GM21825 (cell line): Measurements from ENCODE around the gene ANKRD33B.

Source experiments
- ATAC-seq: cut with Tn5 transposase; IDR thresholded peaks from one replicate; pipeline ENCODE4 v1.9.1; 2021; ENCODE audit warnings: mild to moderate bottlenecking, moderate library complexity; ENCODE audit not compliant: unreplicated experiment

ANKRD33B gene

GRCh38 chr5:10688651-10689171, 124.8 kb downstream of the ANKRD33B start:
- ATAC-seq: no peak

- no peak for ATAC-seq
Measured at GRCh38 chr5:10689391-10690081, 125.7 kb downstream of the ANKRD33B start.

GRCh38 chr5:10690460-10691440, 126.9 kb downstream of the ANKRD33B start:
- ATAC-seq: no peak

- ATAC-seq: no peak
Measured at GRCh38 chr5:10691826-10692785, 128.2 kb downstream of the ANKRD33B start.

- ATAC-seq: peak; percentile 36
Measured at GRCh38 chr5:10695055-10695649, 131.3 kb downstream of the ANKRD33B start.

DNA sequence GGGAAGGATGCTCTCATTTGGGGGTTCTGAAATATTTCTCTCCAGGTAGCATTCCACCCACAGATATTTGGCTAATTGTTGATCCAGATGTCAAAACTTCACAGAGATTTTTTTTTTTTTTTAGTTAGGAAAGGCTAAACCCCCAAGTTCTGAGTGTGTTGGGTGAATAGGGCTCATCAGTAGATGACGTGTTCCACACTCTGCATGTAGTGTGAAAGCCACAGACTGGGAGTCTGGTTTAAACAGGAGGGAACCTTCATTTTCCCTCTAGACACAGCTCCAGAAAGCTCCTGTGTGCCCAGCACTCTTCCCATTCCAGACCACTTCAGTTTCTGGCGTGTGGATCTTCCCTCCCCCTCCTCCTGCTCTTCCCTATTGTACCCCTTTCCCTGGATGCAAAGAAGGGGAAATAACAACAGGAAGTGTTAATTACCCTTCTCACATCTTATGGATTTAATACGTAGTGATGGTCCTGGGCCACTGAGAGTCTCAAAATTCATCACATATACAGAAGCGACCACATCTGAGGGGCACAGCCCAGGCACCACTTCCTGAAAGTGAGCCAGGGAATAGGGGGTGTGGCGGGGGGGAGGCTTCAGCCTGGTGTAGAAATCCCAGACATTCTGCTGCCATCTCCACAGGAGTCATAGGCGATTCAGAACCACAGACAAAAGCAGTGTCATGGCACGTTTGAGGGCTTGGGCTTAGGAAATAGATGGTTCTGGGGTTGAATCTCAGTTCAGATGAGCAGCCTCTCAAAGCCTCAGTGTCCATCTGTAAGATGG, 132.1 kb downstream of the ANKRD33B start:
- ATAC-seq: no peak

GRCh38 chr5:10699281-10699874, 135.5 kb downstream of the ANKRD33B start:
- peak; percentile 56 for ATAC-seq

GRCh38 chr5:10699987-10700386, 136.1 kb downstream of the ANKRD33B start:
- ATAC-seq: peak; percentile 58

- ATAC-seq: no peak
Measured at GRCh38 chr5:10700516-10700915, 136.6 kb downstream of the ANKRD33B start.

DNA sequence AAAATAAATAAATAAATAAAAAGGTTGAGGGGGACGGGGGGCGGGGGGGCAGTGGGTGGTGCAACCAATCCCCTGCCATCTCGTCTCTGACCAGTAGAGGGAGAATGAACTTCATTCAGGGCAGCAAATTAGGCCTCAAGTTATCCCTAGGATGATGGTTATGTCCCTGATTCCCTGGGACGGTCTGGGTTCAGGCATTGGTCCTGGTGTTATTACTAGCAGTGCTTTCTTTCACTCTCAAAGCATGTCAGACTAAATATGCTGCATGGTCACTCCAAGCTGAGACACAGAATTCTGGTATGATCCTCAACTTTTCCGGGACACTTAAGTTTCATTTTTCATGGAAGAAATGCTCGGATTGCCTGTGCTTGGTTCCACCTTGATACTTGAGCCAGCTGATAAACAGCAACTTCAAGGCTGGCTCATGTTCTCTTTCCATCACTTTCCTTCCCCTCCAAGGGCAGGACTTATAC, 137.7 kb downstream of the ANKRD33B start:
- no peak for ATAC-seq

- no peak for ATAC-seq
Measured at GRCh38 chr5:10702040-10702629, 138.3 kb downstream of the ANKRD33B start.

DNA sequence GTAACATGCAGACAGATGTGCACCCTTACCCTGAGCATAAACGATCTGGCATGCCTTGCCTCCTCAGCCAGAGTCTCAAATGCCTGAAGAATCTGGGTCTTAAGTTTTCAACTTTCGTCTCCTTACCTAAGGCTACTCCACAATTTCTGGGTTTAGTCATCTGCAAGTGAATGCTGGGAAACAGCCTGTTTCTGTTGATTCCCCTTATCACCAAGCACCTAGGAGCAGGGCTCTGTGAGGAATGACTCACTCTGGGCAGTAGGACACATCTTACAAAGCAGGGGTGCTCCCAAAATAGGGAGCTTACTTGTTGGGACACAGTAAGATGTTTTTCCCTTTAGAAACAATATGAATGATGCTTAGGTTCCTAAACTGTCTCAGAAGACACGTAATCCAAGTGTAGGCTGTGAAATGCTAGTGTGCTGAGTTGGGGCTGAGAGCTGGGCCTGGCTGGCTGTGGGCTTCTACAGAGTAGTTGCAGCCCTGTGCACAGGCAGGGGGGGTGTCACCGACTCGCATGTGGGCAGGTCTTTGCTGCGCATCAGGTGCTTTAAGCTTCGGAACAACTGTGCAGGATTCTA, 139.1 kb downstream of the ANKRD33B start:
- no peak for ATAC-seq

DNA sequence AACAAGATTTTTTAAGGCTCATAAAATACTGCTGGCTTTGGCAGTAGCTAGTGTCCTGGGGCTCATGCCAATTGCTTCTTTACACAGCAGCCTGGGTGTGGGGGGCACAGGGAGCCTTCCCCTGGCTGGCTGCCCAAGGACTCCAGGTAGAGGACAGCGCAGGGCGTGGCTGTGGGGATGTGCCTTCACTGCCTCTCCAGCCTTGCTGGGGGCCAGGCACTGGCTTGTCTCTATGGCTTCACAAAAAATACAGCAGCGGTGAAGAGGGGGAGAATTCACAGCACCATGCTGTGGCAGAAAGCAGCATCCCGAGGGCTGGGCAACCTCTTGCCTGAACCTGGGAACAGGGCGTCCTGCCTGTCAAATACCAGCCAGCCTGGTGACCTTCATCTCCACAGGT, 139.8 kb downstream of the ANKRD33B start:
- ATAC-seq: no peak

- ATAC-seq: no peak
Measured at GRCh38 chr5:10704949-10705621, 141.2 kb downstream of the ANKRD33B start.

DNA sequence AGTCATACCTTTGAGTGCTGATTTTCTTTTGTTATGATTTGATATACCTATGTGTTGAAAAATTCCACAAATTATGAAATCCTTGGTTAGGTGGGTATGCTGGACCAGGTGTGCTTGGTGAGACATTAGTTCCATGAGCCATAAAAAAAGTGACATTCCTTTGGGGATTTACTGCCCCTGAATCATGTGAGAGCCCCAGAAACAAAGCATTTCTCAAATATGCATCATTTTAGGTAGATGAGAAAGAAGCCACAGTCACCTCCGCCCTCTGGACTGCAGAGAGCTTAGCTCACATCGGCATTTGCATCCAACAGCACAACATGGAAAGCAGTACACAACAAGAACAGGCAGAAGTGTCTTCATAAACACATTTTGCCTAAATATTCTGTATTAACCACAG, 141.9 kb downstream of the ANKRD33B start:
- no peak for ATAC-seq

DNA sequence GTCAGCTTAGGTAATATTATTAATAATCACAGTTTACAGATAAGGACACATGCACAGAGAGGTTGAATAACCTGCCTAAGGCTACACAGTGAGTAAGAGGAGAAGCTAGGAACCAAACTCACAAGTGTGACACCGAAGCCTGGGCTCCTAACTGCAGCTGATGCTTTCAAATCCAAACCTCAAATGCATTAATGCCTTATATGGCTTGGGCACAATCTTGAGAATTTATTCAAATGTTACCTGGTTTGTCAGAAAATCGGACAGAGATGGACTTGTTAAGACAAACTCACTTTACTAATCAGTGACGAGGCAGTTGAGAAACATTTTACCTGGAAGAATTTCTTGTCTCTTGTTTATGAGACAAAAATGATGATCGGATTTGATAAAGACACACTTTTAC, 142.5 kb downstream of the ANKRD33B start:
- ATAC-seq: no peak
